Ovary (tissue), 3 donors: Measurements from ENCODE around the gene CEACAM7.
"Not testable (repeated sequence)": the region's sequence is repeated elsewhere in the genome, so short reads cannot be mapped to it uniquely, and the experiment has no call there.

Source experiments
- EP300 ChIP-seq: sonication (generic); formaldehyde crosslinking; IDR thresholded peaks from one replicate; pipeline ENCODE4 v1.6.1; 2017; ENCODE audit warnings: antibody characterized with exemption
- POLR2A ChIP-seq: fragments of 450-650 bp; IDR thresholded peaks from one replicate; pipeline ENCODE4 v1.6.1; 2017; ENCODE audit warnings: antibody characterized with exemption, mild to moderate bottlenecking, moderate library complexity
- TF ChIP-seq, protein P1 (sequence below), 3 donors: fragments of 450-650 bp in 2 of 3; fragments of 200-600 bp in 1 of 3; IDR thresholded peaks; one replicate each; pipeline versions ENCODE4 v1.5.1 to v1.8.0; 2016 to 2022; ENCODE audit warnings: antibody characterized with exemption in 3 of 3, mild to moderate bottlenecking in 1 of 3
- donor health status: DM: no; HTN: no; CAD: no.

DNA sequence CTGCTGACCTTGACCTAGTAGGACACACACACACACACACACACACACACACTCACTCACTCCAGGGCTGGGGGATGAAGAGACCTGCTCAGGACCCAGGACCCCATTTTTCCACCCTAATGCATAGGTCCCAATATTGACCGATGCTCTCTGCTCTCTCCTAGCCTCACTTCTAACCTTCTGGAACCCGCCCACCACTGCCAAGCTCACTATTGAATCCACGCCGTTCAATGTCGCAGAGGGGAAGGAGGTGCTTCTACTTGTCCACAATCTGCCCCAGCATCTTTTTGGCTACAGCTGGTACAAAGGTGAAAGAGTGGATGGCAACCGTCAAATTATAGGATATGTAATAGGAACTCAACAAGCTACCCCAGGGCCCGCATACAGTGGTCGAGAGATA lies 21.4 kb upstream of the CEACAM7 start:
- TF ChIP-seq POLR2A, EP300: not testable (repeated sequence)
- TF ChIP-seq, protein P1, sequence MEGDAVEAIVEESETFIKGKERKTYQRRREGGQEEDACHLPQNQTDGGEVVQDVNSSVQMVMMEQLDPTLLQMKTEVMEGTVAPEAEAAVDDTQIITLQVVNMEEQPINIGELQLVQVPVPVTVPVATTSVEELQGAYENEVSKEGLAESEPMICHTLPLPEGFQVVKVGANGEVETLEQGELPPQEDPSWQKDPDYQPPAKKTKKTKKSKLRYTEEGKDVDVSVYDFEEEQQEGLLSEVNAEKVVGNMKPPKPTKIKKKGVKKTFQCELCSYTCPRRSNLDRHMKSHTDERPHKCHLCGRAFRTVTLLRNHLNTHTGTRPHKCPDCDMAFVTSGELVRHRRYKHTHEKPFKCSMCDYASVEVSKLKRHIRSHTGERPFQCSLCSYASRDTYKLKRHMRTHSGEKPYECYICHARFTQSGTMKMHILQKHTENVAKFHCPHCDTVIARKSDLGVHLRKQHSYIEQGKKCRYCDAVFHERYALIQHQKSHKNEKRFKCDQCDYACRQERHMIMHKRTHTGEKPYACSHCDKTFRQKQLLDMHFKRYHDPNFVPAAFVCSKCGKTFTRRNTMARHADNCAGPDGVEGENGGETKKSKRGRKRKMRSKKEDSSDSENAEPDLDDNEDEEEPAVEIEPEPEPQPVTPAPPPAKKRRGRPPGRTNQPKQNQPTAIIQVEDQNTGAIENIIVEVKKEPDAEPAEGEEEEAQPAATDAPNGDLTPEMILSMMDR (IDR thresholded peaks at IDR 0.05): not testable (repeated sequence)
